ENCODE measurements around the gene NAT8L. TPM values are rescaled to one million over a fixed set of nuclear protein-coding genes. Genes with fewer than 3 reads are reported as not detected.

The NAT8L gene
- total and polyA plus RNA-seq, 2 of the 13 experiments (the other 11 are each of a cell fraction or from before 2014, with no cell fraction given) = 2.2 to 3.3 TPM

DNA sequence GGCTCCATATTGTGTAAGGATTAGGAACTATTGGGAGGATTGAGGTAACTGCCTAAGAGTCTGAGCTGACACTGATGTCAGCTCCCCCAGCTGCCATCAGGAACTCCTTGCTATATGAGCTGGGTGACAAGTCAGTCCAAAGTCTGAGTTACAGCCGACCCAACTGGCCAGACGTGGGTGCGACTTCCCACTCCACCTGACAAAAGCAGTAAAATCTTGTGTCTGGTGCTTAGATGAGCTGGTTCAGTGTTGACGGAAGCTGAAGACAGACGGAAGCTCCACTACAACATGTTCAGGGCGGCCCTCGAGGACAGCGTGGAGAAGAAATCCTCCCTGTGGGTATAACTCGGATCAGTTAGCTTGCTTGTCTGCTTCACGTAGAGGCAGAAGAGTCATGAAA is 22.8 kb upstream of the NAT8L start:
- Histone ChIP-seq H3K9ac (ENCODE audit: insufficient read depth, low read depth, low read length) (no peak overlapping the region), H3K4me1 (ENCODE audit: insufficient read depth, low read length) (peaks cover 14% of the 10 kb centered on the region), H3K4me2 (ENCODE audit: low read depth, low read length) (peak overlapping the region; percentile 10; the same call in 1 of the 2 replicates), H3K9me3 (ENCODE audit: low read length) (no peaks in the 10 kb centered on the region), H3K27ac (ENCODE audit: extremely low read length, insufficient read depth, low read length) (no peak overlapping the region), H2AFZ (ENCODE audit: low read length) (no peak overlapping the region), H3K79me2 (ENCODE audit: insufficient read depth, low read length) (no peaks in the 10 kb centered on the region), H3K36me3 (replicated peaks in 1 of 2; ENCODE audit: control insufficient read depth in 1 of 2, insufficient read depth in 2 of 2, low read length in 2 of 2) (no peaks in the 10 kb centered on the region), H3K4me3 (replicated peaks in 1 of 3; ENCODE audit: insufficient read depth in 1 of 3, low read depth in 2 of 3, low read length in 3 of 3) (no peak overlapping the region), H3K27me3 (ENCODE audit: control insufficient read depth in 1 of 2, insufficient read depth in 2 of 2, low read length in 2 of 2) (peaks cover 3 to 36% of the 10 kb centered on the region in 2 experiments), H4K20me1 (ENCODE audit: insufficient read depth, low read length) (no peaks in the 10 kb centered on the region)
- TF ChIP-seq HNF4A (CRISPR knock-in tag; IDR thresholded peaks at IDR 0.05) = peak; percentile 52
- no peak for TF ChIP-seq ATM (IDR thresholded peaks at IDR 0.05; ENCODE audit: borderline replicate concordance)
- TF ChIP-seq, protein P1, sequence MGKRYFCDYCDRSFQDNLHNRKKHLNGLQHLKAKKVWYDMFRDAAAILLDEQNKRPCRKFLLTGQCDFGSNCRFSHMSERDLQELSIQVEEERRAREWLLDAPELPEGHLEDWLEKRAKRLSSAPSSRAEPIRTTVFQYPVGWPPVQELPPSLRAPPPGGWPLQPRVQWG (CRISPR knock-in tag; IDR thresholded peaks at IDR 0.05; ENCODE audit: borderline replicate concordance, low read depth) = no peak
- ChIA-PET CTCF (ENCODE audit: low intra/inter-chr PET ratio, low total read pairs) (no interaction called here), POLR2A (no interaction called here)
- in situ Hi-C loops (cut with HindIII; ENCODE audit: extremely low pct_ligation_motif_present, low pct_unique_long_range_greater_than_20kb) = no loop called here
- 73% methylated on average over 7 of the region's 10 CpGs for WGBS (ENCODE audit: low lambda C conversion rate)
- no peak for FAIRE-seq
- ATAC-seq = peak; percentile 51; the same call in 2 of the 3 replicates
- no TSS peak for BruUV-seq (replicated peaks)
- DNase-seq (ENCODE audit: low spot score) = no peak
- intact Hi-C loops (cut with micrococcal nuclease; ENCODE audit: unreplicated experiment) = no loop called here

DNA sequence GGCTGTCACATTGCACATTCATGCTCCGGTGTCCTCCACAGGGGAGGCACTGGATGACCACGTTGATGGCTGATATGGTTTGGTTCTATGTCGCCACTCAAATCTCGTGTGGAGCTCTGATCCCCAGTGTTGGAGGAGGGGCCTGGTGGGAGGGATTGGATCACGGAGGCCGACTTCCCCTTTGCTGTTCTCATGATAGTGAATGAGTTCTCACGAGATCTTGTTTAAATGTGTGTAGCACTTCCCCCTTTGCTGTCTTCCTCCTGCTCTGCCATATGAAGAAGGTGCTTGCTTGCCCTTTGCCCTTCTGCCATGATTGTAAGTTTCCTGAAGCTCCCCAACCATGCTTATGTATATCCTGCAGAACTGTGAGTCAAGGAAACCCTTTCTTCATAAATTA is 22.3 kb upstream of the NAT8L start:
- DNase-seq (ENCODE audit: low spot score) = no peak
- in situ Hi-C loops (cut with HindIII; ENCODE audit: extremely low pct_ligation_motif_present, low pct_unique_long_range_greater_than_20kb) (no loop called here), intact Hi-C loops (cut with micrococcal nuclease; ENCODE audit: unreplicated experiment) (no loop called here)
- BruUV-seq (replicated peaks) = no TSS peak
- H3K27me3 ChIP-seq (ENCODE audit: control insufficient read depth in 1 of 2, insufficient read depth in 2 of 2, low read length in 2 of 2) = peaks cover 5 to 40% of the 10 kb centered on the region in 2 experiments
- WGBS (ENCODE audit: low lambda C conversion rate) = 49% methylated on average over 5 of the region's 7 CpGs
- no peak overlapping the region for H3K4me3 ChIP-seq (replicated peaks in 1 of 3; ENCODE audit: insufficient read depth in 1 of 3, low read depth in 2 of 3, low read length in 3 of 3)
- ATAC-seq = no peak
- no peaks in the 10 kb centered on the region for H4K20me1 ChIP-seq (ENCODE audit: insufficient read depth, low read length)
- ChIA-PET CTCF (ENCODE audit: low intra/inter-chr PET ratio, low total read pairs) (no interaction called here), POLR2A (no interaction called here)
- no peaks in the 10 kb centered on the region for H3K9me3 ChIP-seq (ENCODE audit: low read length)
- H3K79me2 ChIP-seq (ENCODE audit: insufficient read depth, low read length) = no peaks in the 10 kb centered on the region
- H3K4me1 ChIP-seq (ENCODE audit: insufficient read depth, low read length) = peaks cover 19% of the 10 kb centered on the region
- TF ChIP-seq ZSCAN31 (CRISPR knock-in tag; IDR thresholded peaks at IDR 0.05; ENCODE audit: low read depth) (no peak), XRCC5 (optimal IDR thresholded peaks at IDR 0.05; ENCODE audit: low read length) (no peak), ZNF382 (CRISPR knock-in tag; IDR thresholded peaks at IDR 0.05; ENCODE audit: borderline replicate concordance) (no peak), ZNF605 (CRISPR knock-in tag; IDR thresholded peaks at IDR 0.05) (no peak), ZNF10 (CRISPR knock-in tag; IDR thresholded peaks at IDR 0.05; ENCODE audit: borderline replicate concordance, low read depth) (no peak), SNRNP70 (IDR thresholded peaks at IDR 0.05; ENCODE audit: low read depth, low read length) (no peak), MAFG (CRISPR knock-in tag; IDR thresholded peaks at IDR 0.05) (no peak)
- TF ChIP-seq, protein P2, sequence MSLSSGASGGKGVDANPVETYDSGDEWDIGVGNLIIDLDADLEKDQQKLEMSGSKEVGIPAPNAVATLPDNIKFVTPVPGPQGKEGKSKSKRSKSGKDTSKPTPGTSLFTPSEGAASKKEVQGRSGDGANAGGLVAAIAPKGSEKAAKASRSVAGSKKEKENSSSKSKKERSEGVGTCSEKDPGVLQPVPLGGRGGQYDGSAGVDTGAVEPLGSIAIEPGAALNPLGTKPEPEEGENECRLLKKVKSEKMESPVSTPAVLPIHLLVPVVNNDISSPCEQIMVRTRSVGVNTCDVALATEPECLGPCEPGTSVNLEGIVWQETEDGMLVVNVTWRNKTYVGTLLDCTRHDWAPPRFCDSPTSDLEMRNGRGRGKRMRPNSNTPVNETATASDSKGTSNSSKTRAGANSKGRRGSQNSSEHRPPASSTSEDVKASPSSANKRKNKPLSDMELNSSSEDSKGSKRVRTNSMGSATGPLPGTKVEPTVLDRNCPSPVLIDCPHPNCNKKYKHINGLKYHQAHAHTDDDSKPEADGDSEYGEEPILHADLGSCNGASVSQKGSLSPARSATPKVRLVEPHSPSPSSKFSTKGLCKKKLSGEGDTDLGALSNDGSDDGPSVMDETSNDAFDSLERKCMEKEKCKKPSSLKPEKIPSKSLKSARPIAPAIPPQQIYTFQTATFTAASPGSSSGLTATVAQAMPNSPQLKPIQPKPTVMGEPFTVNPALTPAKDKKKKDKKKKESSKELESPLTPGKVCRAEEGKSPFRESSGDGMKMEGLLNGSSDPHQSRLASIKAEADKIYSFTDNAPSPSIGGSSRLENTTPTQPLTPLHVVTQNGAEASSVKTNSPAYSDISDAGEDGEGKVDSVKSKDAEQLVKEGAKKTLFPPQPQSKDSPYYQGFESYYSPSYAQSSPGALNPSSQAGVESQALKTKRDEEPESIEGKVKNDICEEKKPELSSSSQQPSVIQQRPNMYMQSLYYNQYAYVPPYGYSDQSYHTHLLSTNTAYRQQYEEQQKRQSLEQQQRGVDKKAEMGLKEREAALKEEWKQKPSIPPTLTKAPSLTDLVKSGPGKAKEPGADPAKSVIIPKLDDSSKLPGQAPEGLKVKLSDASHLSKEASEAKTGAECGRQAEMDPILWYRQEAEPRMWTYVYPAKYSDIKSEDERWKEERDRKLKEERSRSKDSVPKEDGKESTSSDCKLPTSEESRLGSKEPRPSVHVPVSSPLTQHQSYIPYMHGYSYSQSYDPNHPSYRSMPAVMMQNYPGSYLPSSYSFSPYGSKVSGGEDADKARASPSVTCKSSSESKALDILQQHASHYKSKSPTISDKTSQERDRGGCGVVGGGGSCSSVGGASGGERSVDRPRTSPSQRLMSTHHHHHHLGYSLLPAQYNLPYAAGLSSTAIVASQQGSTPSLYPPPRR (CRISPR knock-in tag; IDR thresholded peaks at IDR 0.05; ENCODE audit: borderline replicate concordance) = no peak
- TF ChIP-seq, protein P3, sequence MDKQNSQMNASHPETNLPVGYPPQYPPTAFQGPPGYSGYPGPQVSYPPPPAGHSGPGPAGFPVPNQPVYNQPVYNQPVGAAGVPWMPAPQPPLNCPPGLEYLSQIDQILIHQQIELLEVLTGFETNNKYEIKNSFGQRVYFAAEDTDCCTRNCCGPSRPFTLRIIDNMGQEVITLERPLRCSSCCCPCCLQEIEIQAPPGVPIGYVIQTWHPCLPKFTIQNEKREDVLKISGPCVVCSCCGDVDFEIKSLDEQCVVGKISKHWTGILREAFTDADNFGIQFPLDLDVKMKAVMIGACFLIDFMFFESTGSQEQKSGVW (CRISPR knock-in tag; IDR thresholded peaks at IDR 0.05; ENCODE audit: borderline replicate concordance) = no peak
- no peaks in the 10 kb centered on the region for H3K36me3 ChIP-seq (replicated peaks in 1 of 2; ENCODE audit: control insufficient read depth in 1 of 2, insufficient read depth in 2 of 2, low read length in 2 of 2)
- H2AFZ ChIP-seq (ENCODE audit: low read length) = no peak overlapping the region
- FAIRE-seq = no peak
- no peak overlapping the region for H3K9ac ChIP-seq (ENCODE audit: insufficient read depth, low read depth, low read length)
- no peak overlapping the region; the same call in 1 of the 2 replicates for H3K4me2 ChIP-seq (ENCODE audit: low read depth, low read length)
- H3K27ac ChIP-seq (ENCODE audit: extremely low read length, insufficient read depth, low read length) = no peak overlapping the region
